ENCODE measurements around the gene B4GALT6. TPM values are rescaled to one million over a fixed set of nuclear protein-coding genes. Genes with fewer than 3 reads are reported as not detected.

B4GALT6 gene
- total and polyA plus RNA-seq, 2 of the 13 experiments (the other 11 are each of a cell fraction or from before 2014, with no cell fraction given), result 1.9 to 3.3 TPM

- TF ChIP-seq, protein P1, sequence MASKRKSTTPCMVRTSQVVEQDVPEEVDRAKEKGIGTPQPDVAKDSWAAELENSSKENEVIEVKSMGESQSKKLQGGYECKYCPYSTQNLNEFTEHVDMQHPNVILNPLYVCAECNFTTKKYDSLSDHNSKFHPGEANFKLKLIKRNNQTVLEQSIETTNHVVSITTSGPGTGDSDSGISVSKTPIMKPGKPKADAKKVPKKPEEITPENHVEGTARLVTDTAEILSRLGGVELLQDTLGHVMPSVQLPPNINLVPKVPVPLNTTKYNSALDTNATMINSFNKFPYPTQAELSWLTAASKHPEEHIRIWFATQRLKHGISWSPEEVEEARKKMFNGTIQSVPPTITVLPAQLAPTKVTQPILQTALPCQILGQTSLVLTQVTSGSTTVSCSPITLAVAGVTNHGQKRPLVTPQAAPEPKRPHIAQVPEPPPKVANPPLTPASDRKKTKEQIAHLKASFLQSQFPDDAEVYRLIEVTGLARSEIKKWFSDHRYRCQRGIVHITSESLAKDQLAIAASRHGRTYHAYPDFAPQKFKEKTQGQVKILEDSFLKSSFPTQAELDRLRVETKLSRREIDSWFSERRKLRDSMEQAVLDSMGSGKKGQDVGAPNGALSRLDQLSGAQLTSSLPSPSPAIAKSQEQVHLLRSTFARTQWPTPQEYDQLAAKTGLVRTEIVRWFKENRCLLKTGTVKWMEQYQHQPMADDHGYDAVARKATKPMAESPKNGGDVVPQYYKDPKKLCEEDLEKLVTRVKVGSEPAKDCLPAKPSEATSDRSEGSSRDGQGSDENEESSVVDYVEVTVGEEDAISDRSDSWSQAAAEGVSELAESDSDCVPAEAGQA (IDR thresholded peaks at IDR 0.05; ENCODE audit: low read depth), result no peak
- TF ChIP-seq, protein P1 (CRISPR knock-in tag; IDR thresholded peaks at IDR 0.05; ENCODE audit: borderline replicate concordance), result no peak
- TF ChIP-seq ZKSCAN8 (CRISPR knock-in tag; IDR thresholded peaks at IDR 0.05; ENCODE audit: borderline replicate concordance), result no peak
- TF ChIP-seq RNF2 (conservative IDR thresholded peaks at IDR 0.05; ENCODE audit: low read depth), result no peak
- TF ChIP-seq FOXK2 (IDR thresholded peaks at IDR 0.05), result no peak
- no peak for TF ChIP-seq ZNF407 (CRISPR knock-in tag; IDR thresholded peaks at IDR 0.05; ENCODE audit: not compliant biosample characterization)
- no peak for TF ChIP-seq EHMT2 (IDR thresholded peaks at IDR 0.05; ENCODE audit: borderline replicate concordance, low read depth, low read length)
- no peak for TF ChIP-seq ZBTB7B (CRISPR knock-in tag; IDR thresholded peaks at IDR 0.05)
- no peak for TF ChIP-seq SRF (IDR thresholded peaks at IDR 0.05; ENCODE audit: low read depth, low read length)
- TF ChIP-seq, protein P2, sequence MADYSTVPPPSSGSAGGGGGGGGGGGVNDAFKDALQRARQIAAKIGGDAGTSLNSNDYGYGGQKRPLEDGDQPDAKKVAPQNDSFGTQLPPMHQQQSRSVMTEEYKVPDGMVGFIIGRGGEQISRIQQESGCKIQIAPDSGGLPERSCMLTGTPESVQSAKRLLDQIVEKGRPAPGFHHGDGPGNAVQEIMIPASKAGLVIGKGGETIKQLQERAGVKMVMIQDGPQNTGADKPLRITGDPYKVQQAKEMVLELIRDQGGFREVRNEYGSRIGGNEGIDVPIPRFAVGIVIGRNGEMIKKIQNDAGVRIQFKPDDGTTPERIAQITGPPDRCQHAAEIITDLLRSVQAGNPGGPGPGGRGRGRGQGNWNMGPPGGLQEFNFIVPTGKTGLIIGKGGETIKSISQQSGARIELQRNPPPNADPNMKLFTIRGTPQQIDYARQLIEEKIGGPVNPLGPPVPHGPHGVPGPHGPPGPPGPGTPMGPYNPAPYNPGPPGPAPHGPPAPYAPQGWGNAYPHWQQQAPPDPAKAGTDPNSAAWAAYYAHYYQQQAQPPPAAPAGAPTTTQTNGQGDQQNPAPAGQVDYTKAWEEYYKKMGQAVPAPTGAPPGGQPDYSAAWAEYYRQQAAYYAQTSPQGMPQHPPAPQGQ (CRISPR knock-in tag; IDR thresholded peaks at IDR 0.05; ENCODE audit: borderline replicate concordance), result no peak
- TF ChIP-seq, protein P3, sequence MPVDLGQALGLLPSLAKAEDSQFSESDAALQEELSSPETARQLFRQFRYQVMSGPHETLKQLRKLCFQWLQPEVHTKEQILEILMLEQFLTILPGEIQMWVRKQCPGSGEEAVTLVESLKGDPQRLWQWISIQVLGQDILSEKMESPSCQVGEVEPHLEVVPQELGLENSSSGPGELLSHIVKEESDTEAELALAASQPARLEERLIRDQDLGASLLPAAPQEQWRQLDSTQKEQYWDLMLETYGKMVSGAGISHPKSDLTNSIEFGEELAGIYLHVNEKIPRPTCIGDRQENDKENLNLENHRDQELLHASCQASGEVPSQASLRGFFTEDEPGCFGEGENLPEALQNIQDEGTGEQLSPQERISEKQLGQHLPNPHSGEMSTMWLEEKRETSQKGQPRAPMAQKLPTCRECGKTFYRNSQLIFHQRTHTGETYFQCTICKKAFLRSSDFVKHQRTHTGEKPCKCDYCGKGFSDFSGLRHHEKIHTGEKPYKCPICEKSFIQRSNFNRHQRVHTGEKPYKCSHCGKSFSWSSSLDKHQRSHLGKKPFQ (CRISPR knock-in tag; IDR thresholded peaks at IDR 0.05; ENCODE audit: insufficient replicate concordance), result no peak
Observed at GRCh38 chr18:31583185-31583854, 101.1 kb downstream of the B4GALT6 start (continued).

All from HepG2 (cell line).